Progenitor cell of endocrine pancreas (in vitro differentiated cells): ENCODE measurements around the gene ADORA3. TPM values are rescaled to one million over a fixed set of nuclear protein-coding genes. Genes with fewer than 3 reads are reported as not detected.
A peak's percentile ranks its signal among the peaks of the same experiment; 100 is the strongest.

Experiments used
- DNase-seq: peaks from one replicate; pipeline ENCODE4 v3.0.0; 2021; ENCODE audit warnings: low spot score; ENCODE audit not compliant: unreplicated experiment
- H3K27ac Mint-ChIP-seq: 2 replicates; pipeline ENCODE4 v1.8.0; 2021; ENCODE audit warnings: mild to moderate bottlenecking, moderate library complexity, mixed read lengths
- H3K27me3 Mint-ChIP-seq: 2 replicates; pipeline ENCODE4 v1.8.0; 2021; ENCODE audit warnings: mixed read lengths
- H3K36me3 Mint-ChIP-seq: 2 replicates; pipeline ENCODE4 v1.8.0; 2022; ENCODE audit warnings: mixed read lengths; ENCODE audit not compliant: insufficient read depth
- H3K4me1 Mint-ChIP-seq: 2 replicates; pipeline ENCODE4 v1.8.0; 2021; ENCODE audit warnings: low read depth, mixed read lengths
- H3K4me3 Mint-ChIP-seq: 2 replicates; pipeline ENCODE4 v1.8.0; 2021; ENCODE audit warnings: low read depth, mild to moderate bottlenecking, moderate library complexity, mixed read lengths
- H3K9me3 Mint-ChIP-seq: 2 replicates; pipeline ENCODE4 v1.8.0; 2021; ENCODE audit warnings: low read depth, mixed read lengths
- total RNA-seq: library from RNA; stranded (reverse); gene quantifications from 2 replicates; pipeline ENCODE4 v1.2.1, GENCODE V29; 2021
- TF ChIP-seq, protein P1 (sequence below): fragments of 200-600 bp; sonication (generic); IDR thresholded peaks from one replicate; pipeline ENCODE4 v1.5.0; 2021; ENCODE audit warnings: antibody characterized with exemption, mild to moderate bottlenecking; ENCODE audit not compliant: unreplicated experiment

Gene ADORA3
- total RNA-seq, 1 donor from 2014 or later: not detected

DNA sequence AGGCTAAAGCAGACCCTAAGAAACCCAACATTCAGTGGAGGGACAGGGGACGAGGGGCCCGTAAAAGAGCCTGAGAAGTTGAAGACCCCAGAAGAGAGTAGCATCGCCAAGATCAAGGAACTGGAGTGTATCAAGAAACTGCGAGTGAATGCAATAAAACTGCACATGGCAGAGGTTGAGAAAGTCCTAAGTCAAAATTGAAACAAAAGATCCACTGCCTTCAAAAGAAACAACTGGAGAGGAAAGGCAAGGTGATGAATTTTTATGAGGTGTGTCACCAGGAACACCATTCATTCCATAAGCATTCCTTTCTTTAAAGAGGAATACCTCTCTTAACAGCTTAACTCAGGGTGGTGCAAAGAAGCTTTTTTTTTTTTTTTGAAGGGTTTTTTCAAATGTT lies 38.3 kb upstream of the ADORA3 start:
- H3K27ac Mint-ChIP-seq: no peak overlapping the region
- H3K9me3 Mint-ChIP-seq: peaks cover 18% of the 10 kb centered on the region
- no peak overlapping the region for H3K4me3 Mint-ChIP-seq
- H3K27me3 Mint-ChIP-seq: peaks cover 19% of the 10 kb centered on the region
- H3K36me3 Mint-ChIP-seq: no peaks in the 10 kb centered on the region
- no peaks in the 10 kb centered on the region for H3K4me1 Mint-ChIP-seq
- TF ChIP-seq, protein P1, sequence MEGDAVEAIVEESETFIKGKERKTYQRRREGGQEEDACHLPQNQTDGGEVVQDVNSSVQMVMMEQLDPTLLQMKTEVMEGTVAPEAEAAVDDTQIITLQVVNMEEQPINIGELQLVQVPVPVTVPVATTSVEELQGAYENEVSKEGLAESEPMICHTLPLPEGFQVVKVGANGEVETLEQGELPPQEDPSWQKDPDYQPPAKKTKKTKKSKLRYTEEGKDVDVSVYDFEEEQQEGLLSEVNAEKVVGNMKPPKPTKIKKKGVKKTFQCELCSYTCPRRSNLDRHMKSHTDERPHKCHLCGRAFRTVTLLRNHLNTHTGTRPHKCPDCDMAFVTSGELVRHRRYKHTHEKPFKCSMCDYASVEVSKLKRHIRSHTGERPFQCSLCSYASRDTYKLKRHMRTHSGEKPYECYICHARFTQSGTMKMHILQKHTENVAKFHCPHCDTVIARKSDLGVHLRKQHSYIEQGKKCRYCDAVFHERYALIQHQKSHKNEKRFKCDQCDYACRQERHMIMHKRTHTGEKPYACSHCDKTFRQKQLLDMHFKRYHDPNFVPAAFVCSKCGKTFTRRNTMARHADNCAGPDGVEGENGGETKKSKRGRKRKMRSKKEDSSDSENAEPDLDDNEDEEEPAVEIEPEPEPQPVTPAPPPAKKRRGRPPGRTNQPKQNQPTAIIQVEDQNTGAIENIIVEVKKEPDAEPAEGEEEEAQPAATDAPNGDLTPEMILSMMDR: no peak
- DNase-seq: no peak

DNA sequence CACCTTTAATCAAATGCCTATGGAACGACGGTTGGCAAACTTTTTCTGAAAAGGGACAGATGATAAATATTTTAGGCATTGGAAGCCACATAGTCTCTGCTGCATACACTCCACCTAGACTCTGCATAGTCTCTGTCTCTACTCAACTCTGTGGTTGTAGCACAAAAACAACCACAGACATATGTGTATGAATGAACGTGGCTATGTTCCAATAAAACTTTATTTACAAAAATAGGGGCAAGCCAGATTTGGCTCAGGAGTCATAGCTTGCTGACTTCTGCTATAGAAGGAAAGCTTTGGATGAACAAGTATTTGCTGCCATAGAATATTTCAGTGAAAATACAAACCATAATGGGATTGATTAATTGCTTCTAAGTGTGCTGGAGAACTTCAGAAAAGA lies 37.5 kb upstream of the ADORA3 start:
- no peak overlapping the region for H3K4me3 Mint-ChIP-seq
- H3K27me3 Mint-ChIP-seq: peaks cover 19% of the 10 kb centered on the region
- H3K27ac Mint-ChIP-seq: no peak overlapping the region
- DNase-seq: no peak
- peaks cover 14% of the 10 kb centered on the region for H3K9me3 Mint-ChIP-seq
- TF ChIP-seq, protein P1: no peak
- H3K4me1 Mint-ChIP-seq: peaks cover under 1% of the 10 kb centered on the region
- no peaks in the 10 kb centered on the region for H3K36me3 Mint-ChIP-seq

DNA sequence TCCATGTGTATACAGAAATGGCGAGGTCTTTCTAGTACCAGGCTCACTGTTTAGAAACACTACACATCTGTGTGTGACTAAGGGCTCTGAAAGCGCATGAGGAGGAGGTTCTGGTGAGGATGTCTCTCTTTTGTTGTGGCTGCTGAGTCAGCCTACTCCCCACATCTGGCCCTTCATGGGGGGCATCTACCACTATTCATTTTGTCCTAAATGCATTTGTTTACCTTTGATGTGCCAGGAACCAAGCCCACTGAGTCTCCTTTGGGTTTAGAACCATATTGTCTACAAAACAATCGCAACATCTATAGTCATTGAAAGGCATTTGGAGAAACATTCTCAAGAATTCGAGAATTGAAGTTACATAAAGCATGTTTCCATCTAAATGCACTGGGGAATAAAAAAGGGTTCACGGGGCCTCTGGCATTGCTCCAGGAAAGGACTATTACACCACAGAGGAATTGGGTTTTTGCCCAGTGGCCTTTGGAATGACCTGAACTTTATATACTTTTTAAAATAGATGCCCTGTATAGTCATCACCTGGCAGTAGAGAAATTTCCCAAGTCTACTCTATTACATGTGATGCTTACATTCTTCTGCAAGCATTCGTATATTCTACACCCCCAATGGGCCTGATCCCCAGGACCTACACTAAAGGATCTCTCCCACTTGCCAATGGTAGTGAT lies 35.1 kb upstream of the ADORA3 start:
- peaks cover 11% of the 10 kb centered on the region for H3K4me1 Mint-ChIP-seq
- H3K27ac Mint-ChIP-seq: no peak overlapping the region
- H3K4me3 Mint-ChIP-seq: no peak overlapping the region
- no peak for DNase-seq
- no peaks in the 10 kb centered on the region for H3K36me3 Mint-ChIP-seq
- peaks cover 19% of the 10 kb centered on the region for H3K27me3 Mint-ChIP-seq
- TF ChIP-seq, protein P1: no peak
- H3K9me3 Mint-ChIP-seq: peaks cover 3% of the 10 kb centered on the region

DNA sequence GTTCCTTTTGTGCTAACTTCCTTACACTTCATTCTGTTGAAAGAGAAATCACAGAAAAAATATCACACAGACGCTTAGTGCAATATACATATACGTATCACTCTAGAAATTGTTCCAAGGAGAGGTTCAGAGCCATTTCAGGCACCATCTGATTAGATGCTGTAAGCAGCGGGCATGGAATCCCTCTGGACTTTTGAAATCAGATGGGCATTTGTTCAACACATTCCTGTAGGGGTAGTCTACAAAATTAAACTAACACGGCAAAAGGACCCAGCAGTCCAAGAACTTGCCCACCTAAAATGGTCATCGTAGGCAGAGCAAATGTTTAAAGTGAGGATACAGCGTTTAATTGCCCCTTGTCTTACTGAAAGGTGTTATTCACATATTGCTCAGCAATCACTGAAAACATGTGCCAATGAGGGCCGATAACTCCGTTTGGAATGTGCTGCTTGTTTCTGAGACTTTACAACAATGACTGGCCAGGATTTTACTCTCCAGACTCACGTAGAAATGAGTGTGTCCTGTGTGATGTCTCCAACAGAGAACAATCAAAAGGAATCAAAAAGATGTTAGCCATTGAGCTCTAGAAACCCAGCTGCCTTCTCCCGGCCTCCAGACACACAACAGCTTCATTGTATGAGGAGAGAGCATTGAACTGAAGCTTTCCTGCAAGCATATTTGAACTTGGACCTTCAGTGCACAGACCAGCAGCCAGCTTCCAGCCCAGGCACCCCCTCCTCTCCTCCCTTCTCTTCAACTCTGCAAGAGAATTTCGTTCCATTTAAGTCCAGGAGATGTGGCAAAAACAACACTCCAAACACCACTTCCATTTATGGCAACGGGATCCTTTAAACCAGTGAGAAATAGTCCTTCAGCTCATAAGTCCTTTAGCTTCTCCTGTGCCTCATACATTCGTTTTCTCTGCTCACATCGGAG lies 32.1 kb upstream of the ADORA3 start:
- H3K27me3 Mint-ChIP-seq: peaks cover 7% of the 10 kb centered on the region
- no peak for DNase-seq
- peaks cover 11% of the 10 kb centered on the region for H3K4me1 Mint-ChIP-seq
- TF ChIP-seq, protein P1: no peak
- no peak overlapping the region for H3K4me3 Mint-ChIP-seq
- H3K9me3 Mint-ChIP-seq: peaks cover 6% of the 10 kb centered on the region
- no peaks in the 10 kb centered on the region for H3K36me3 Mint-ChIP-seq
- peak overlapping the region; percentile 53 for H3K27ac Mint-ChIP-seq

DNA sequence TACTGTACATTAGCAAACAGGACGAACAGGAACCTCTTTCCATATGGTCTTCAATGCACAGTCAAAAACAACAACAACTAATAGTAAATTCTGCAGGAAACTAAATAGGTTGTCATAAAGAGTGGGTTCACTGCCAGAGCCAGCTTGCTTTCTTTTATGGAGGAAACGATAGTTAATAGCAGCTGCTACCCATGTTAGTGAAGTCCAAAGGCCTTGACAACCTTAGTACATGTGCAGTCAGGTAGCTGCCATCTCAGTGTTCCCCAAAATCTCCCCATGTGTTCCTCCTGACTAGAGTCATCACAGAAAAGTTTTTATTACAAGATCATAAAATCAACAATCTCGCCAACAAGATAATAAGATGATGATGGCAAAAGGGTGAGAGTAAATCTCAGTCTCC lies 16.6 kb upstream of the ADORA3 start:
- peaks cover 2% of the 10 kb centered on the region for H3K4me1 Mint-ChIP-seq
- H3K36me3 Mint-ChIP-seq: no peaks in the 10 kb centered on the region
- H3K9me3 Mint-ChIP-seq: peaks cover 2% of the 10 kb centered on the region
- no peaks in the 10 kb centered on the region for H3K27me3 Mint-ChIP-seq
- no peak overlapping the region for H3K27ac Mint-ChIP-seq
- no peak for DNase-seq
- H3K4me3 Mint-ChIP-seq: no peak overlapping the region
- TF ChIP-seq, protein P1: no peak
